ENCODE data around the gene HTRA1. TPM values are rescaled to one million over a fixed set of nuclear protein-coding genes. Genes with fewer than 3 reads are reported as not detected.
A peak's percentile ranks its signal among the peaks of the same experiment; 100 is the strongest.

Gene HTRA1
- total and polyA plus RNA-seq, 2 of the 4 experiments (the other 2 are of a cell fraction), result 28.5 to 108 TPM

- no peaks in the 10 kb centered on the region for H4K20me1 ChIP-seq (ENCODE audit: insufficient read depth, low read length)
- H2AFZ ChIP-seq (replicated peaks; ENCODE audit: low read length, poor library complexity), result no peak overlapping the region
- peaks cover 3% of the 10 kb centered on the region for H3K36me3 ChIP-seq (ENCODE audit: control insufficient read depth, insufficient read depth, low read length)
- H3K18ac ChIP-seq (ENCODE audit: low read depth, low read length), result no peak overlapping the region
- in situ Hi-C loops (cut with MboI; ENCODE audit: low sequenced_read_pairs) (no loop called here), intact Hi-C loops (cut with micrococcal nuclease) (loop anchor here (1.0 to 5.0 kb wide), 5 partner anchors 93 to 383 kb away; no protein-coding TSS in a partner anchor), dilution Hi-C loops (cut with HindIII; ENCODE audit: low sequenced_read_pairs, unreplicated experiment) (no loop called here)
- no peak overlapping the region for H4K91ac ChIP-seq (ENCODE audit: insufficient read depth, low read depth, low read length)
- no peak overlapping the region for H3K9ac ChIP-seq (ENCODE audit: low read depth, low read length)
- no peaks in the 10 kb centered on the region for H3K9me1 ChIP-seq (ENCODE audit: insufficient read depth, low read length)
- no peak overlapping the region for H3K23ac ChIP-seq (ENCODE audit: low read depth, low read length)
- H3K4me3 ChIP-seq (ENCODE audit: insufficient read depth, low read depth, low read length), result no peak overlapping the region
- H3K4me1 ChIP-seq (ENCODE audit: control insufficient read depth, insufficient read depth, low read length), result no peaks in the 10 kb centered on the region
- ChIA-PET POLR2A (ENCODE audit: unreplicated experiment) (no interaction called here), CTCF (interaction anchor here (0.5 to 2.4 kb wide), 14 partner anchors 11 to 363 kb away, joined by 3 to 18 read pairs (median 3); no protein-coding TSS in a partner anchor)
- no peaks in the 10 kb centered on the region for H3K27me3 ChIP-seq (ENCODE audit: control insufficient read depth, insufficient read depth, low read length)
- no peak overlapping the region for H2BK5ac ChIP-seq (ENCODE audit: low read depth, low read length, poor library complexity, severe bottlenecking)
- H3K79me1 ChIP-seq (ENCODE audit: low read depth in 1 of 2, low read length in 2 of 2), result no peaks in the 10 kb centered on the region
- no peak overlapping the region for H4K8ac ChIP-seq (ENCODE audit: low read depth in 2 of 2, low read length in 2 of 2)
- no peak overlapping the region for H2AK9ac ChIP-seq (replicated peaks; ENCODE audit: low read depth, low read length, poor library complexity)
- H3K27ac ChIP-seq (ENCODE audit: insufficient read depth, low read length), result no peak overlapping the region
- no peak overlapping the region for H3K4me2 ChIP-seq (ENCODE audit: low read depth, low read length)
- H2BK15ac ChIP-seq (ENCODE audit: low read depth, low read length), result no peak overlapping the region
- H3K9me3 ChIP-seq (ENCODE audit: control insufficient read depth, insufficient read depth, low read length), result no peaks in the 10 kb centered on the region
- BruUV-seq (replicated peaks), result no TSS peak
- WGBS, 2 experiments (ENCODE audit: extremely low coverage in 2 of 2, insufficient read length in 1 of 2), result no CpG with 5 or more reads among the region's 3 CpGs
- H2BK20ac ChIP-seq (ENCODE audit: low read depth, low read length), result no peak overlapping the region
- H2BK120ac ChIP-seq (ENCODE audit: low read depth, low read length), result no peak overlapping the region
- no peak overlapping the region for H4K5ac ChIP-seq (ENCODE audit: low read depth, low read length)
- H3K56ac ChIP-seq (ENCODE audit: extremely low read depth, insufficient read depth, low read length), result no peak overlapping the region
- no peak for TF ChIP-seq ELK1 (IDR thresholded peaks at IDR 0.05; ENCODE audit: borderline replicate concordance, low read depth, low read length)
- no peak for TF ChIP-seq FOS (IDR thresholded peaks at IDR 0.05; ENCODE audit: low read depth, low read length)
- peak; percentile 78 for TF ChIP-seq CTCF (conservative IDR thresholded peaks at IDR 0.05; ENCODE audit: low read depth, low read length)
- TF ChIP-seq MXI1 (IDR thresholded peaks at IDR 0.05; ENCODE audit: borderline replicate concordance, low read depth, low read length), result no peak
- TF ChIP-seq RAD21 (IDR thresholded peaks at IDR 0.05; ENCODE audit: low read length), result peak; percentile 85
- TF ChIP-seq RCOR1 (IDR thresholded peaks at IDR 0.05; ENCODE audit: insufficient replicate concordance, low read length), result no peak
- no peak for TF ChIP-seq RFX5 (IDR thresholded peaks at IDR 0.05; ENCODE audit: low read depth, low read length)
- 0 out of 2 replicates have a peak, but pooled peaks have one; percentile 4 for TF ChIP-seq CEBPB (IDR thresholded peaks at IDR 0.05; ENCODE audit: low read depth, low read length)
- TF ChIP-seq USF2 (IDR thresholded peaks at IDR 0.05; ENCODE audit: low read depth, low read length), result no peak
- peak; percentile 75 for TF ChIP-seq SMC3 (IDR thresholded peaks at IDR 0.05; ENCODE audit: low read depth, low read length)
- TF ChIP-seq MAFK (IDR thresholded peaks at IDR 0.05; ENCODE audit: low read depth, low read length), result no peak
- no peak for TF ChIP-seq BHLHE40 (IDR thresholded peaks at IDR 0.05; ENCODE audit: low read depth, low read length)
- TF ChIP-seq NFE2L2 (IDR thresholded peaks at IDR 0.05; ENCODE audit: low read depth, low read length), result no peak
- H2AK5ac ChIP-seq (ENCODE audit: low read depth, low read length), result no peak overlapping the region
- ATAC-seq (ENCODE audit: low read depth) (peak; percentile 46), DNase-seq (peak; percentile 55)
- H3K14ac ChIP-seq (replicated peaks; ENCODE audit: low read depth, low read length), result no peak overlapping the region
- no peak overlapping the region for H3K4ac ChIP-seq (ENCODE audit: low read depth, low read length)
Measured at GRCh38 chr10:122435212-122435827, 26.0 kb upstream of the HTRA1 start.

All from IMR-90 (cell line).